Measurements from ENCODE around the gene SCAF1.

- TF ChIP-seq CTCF (IDR thresholded peaks at IDR 0.05) = no peak
- TF ChIP-seq EP300 (IDR thresholded peaks at IDR 0.05) = no peak
- TF ChIP-seq POLR2A (IDR thresholded peaks at IDR 0.05) = no peak
- TF ChIP-seq POLR2AphosphoS5 (IDR thresholded peaks at IDR 0.05) = no peak
Measured at GRCh38 chr19:49601482-49602038, 40.4 kb upstream of the SCAF1 start.

Data from upper lobe of left lung (tissue), 4 donors.